HEK293T (cell line): ENCODE data around the gene DMD.

Experiments
- CTCF ChIA-PET: fragments of 350-600 bp; formaldehyde crosslinking; extraction: SDS; loops from one replicate; lab custom pipeline; 2021; ENCODE audit warnings: antibody characterized with exemption, inconsistent platforms; lab: Yijun Ruan, JAX
- POLR2A ChIA-PET: fragments of 350-600 bp; formaldehyde crosslinking; extraction: SDS; loops from one replicate; lab custom pipeline; 2020; ENCODE audit warnings: antibody characterized with exemption, inconsistent platforms; lab: Yijun Ruan, JAX
- DNase-seq: peaks from one replicate; pipeline ENCODE4 v3.0.0; 2012; ENCODE audit warnings: mixed read lengths; ENCODE audit errors: extremely low spot score
- ARNT ChIP-seq: fragments of 450-650 bp; IDR thresholded peaks from 2 replicates; pipeline ENCODE4 v1.6.1; 2017; ENCODE audit warnings: mild to moderate bottlenecking
- BHLHE40 ChIP-seq: fragments of 450-650 bp; IDR thresholded peaks from 2 replicates; pipeline ENCODE4 v1.6.1; 2016; ENCODE audit warnings: mild to moderate bottlenecking, moderate library complexity, borderline replicate concordance
- CTBP1 ChIP-seq: fragments of 450-650 bp; IDR thresholded peaks from 2 replicates; pipeline ENCODE4 v1.6.1; 2016; ENCODE audit warnings: borderline replicate concordance
- ELF4 ChIP-seq: fragments of 450-650 bp; IDR thresholded peaks from 2 replicates; pipeline ENCODE4 v1.6.1; 2017; ENCODE audit warnings: antibody characterized with exemption
- FOXA1 ChIP-seq: fragments of 450-650 bp; IDR thresholded peaks from 2 replicates; pipeline ENCODE4 v1.6.1; 2016; ENCODE audit warnings: mild to moderate bottlenecking
- FOXK2 ChIP-seq: fragments of 450-650 bp; IDR thresholded peaks from 2 replicates; pipeline ENCODE4 v1.6.1; 2016; ENCODE audit warnings: mild to moderate bottlenecking
- FOXM1 ChIP-seq: fragments of 450-650 bp; IDR thresholded peaks from 2 replicates; pipeline ENCODE4 v1.6.1; 2017; ENCODE audit warnings: mild to moderate bottlenecking, borderline replicate concordance
- HDGF ChIP-seq: fragments of 450-650 bp; IDR thresholded peaks from 2 replicates; pipeline ENCODE4 v1.6.1; 2017; ENCODE audit warnings: antibody characterized with exemption, borderline replicate concordance
- L3MBTL2 ChIP-seq: fragments of 450-650 bp; conservative IDR thresholded peaks from 2 replicates; pipeline ENCODE4 v1.6.1; 2016; ENCODE audit warnings: mild to moderate bottlenecking
- LEF1 ChIP-seq: fragments of 450-650 bp; IDR thresholded peaks from 2 replicates; pipeline ENCODE4 v1.6.1; 2017; ENCODE audit warnings: mild to moderate bottlenecking, borderline replicate concordance
- NFRKB ChIP-seq: fragments of 450-650 bp; IDR thresholded peaks from 2 replicates; pipeline ENCODE4 v1.6.1; 2016; ENCODE audit warnings: mild to moderate bottlenecking, moderate library complexity
- PKNOX1 ChIP-seq: fragments of 450-650 bp; IDR thresholded peaks from 2 replicates; pipeline ENCODE4 v1.6.1; 2016
- SP1 ChIP-seq: fragments of 450-650 bp; IDR thresholded peaks from 2 replicates; pipeline ENCODE4 v1.6.1; 2017
- SUZ12 ChIP-seq: fragments of 450-650 bp; IDR thresholded peaks from 2 replicates; pipeline ENCODE4 v1.6.1; 2016; ENCODE audit warnings: mild to moderate bottlenecking
- TARDBP ChIP-seq: fragments of 450-650 bp; IDR thresholded peaks from 2 replicates; pipeline ENCODE4 v1.6.1; 2016
- ZNF384 ChIP-seq: fragments of 450-650 bp; IDR thresholded peaks from 2 replicates; pipeline ENCODE4 v1.6.1; 2016

DMD gene

GRCh38 chrX:31115398-31115797 lies 2096.0 kb downstream of the DMD start:
- POLR2A ChIA-PET = no interaction called here

GRCh38 chrX:31114858-31115257 lies 2096.5 kb downstream of the DMD start:
- ChIA-PET CTCF (no interaction called here), POLR2A (no interaction called here)
- TF ChIP-seq SP1 (no peak), HDGF (no peak), FOXA1 (no peak), TARDBP (no peak), FOXK2 (no peak), CTBP1 (no peak)
- no peak for DNase-seq

More at GRCh38 chrX:31115398-31115797, 2096.0 kb downstream of the DMD start:
- no peak for DNase-seq
- TF ChIP-seq L3MBTL2 (no peak), ZNF384 (no peak), HDGF (no peak), ELF4 (no peak), CTBP1 (no peak), SUZ12 (no peak), FOXA1 (no peak), ARNT (no peak), PKNOX1 (no peak), LEF1 (no peak), FOXM1 (no peak), SP1 (no peak), NFRKB (no peak)
- CTCF ChIA-PET = no interaction called here

GRCh38 chrX:31112226-31112999 lies 2098.9 kb downstream of the DMD start:
- ChIA-PET POLR2A (no interaction called here), CTCF (no interaction called here)
- no peak for DNase-seq
- TF ChIP-seq ELF4 = no peak
- no peak for TF ChIP-seq L3MBTL2
- no peak for TF ChIP-seq ARNT
- TF ChIP-seq HDGF = no peak
- TF ChIP-seq SUZ12 = no peak
- no peak for TF ChIP-seq FOXK2
- TF ChIP-seq BHLHE40 = no peak
- TF ChIP-seq TARDBP = no peak
- no peak for TF ChIP-seq CTBP1
- no peak for TF ChIP-seq FOXM1

- DNase-seq = no peak
- no peak for TF ChIP-seq FOXM1
- ChIA-PET POLR2A (no interaction called here), CTCF (no interaction called here)
Measured at GRCh38 chrX:31110657-31111056, 2100.7 kb downstream of the DMD start.

GRCh38 chrX:31099536-31100090 lies 2111.7 kb downstream of the DMD start:
- CTCF ChIA-PET = no interaction called here
- POLR2A ChIA-PET = no interaction called here
- DNase-seq = no peak
- TF ChIP-seq HDGF (no peak), NFRKB (no peak), BHLHE40 (no peak), ZNF384 (no peak)

GRCh38 chrX:31098079-31098478 lies 2113.3 kb downstream of the DMD start:
- TF ChIP-seq BHLHE40 (no peak), FOXA1 (no peak), HDGF (no peak), ZNF384 (no peak), FOXM1 (no peak), PKNOX1 (no peak), ELF4 (no peak), SUZ12 (no peak)
- DNase-seq = no peak
- ChIA-PET POLR2A (no interaction called here), CTCF (no interaction called here)

GRCh38 chrX:31093639-31093975 lies 2117.7 kb downstream of the DMD start:
- CTCF ChIA-PET = no interaction called here
- no peak for TF ChIP-seq CTBP1
- no peak for TF ChIP-seq ELF4
- TF ChIP-seq PKNOX1 = no peak
- no peak for TF ChIP-seq FOXA1
- no peak for TF ChIP-seq TARDBP
- no peak for TF ChIP-seq FOXK2
- TF ChIP-seq SP1 = no peak
- no peak for TF ChIP-seq L3MBTL2
- TF ChIP-seq FOXM1 = no peak
- TF ChIP-seq LEF1 = no peak
- TF ChIP-seq ZNF384 = no peak
- POLR2A ChIA-PET = no interaction called here
- DNase-seq = no peak
